ENCODE measurements around the gene HMGXB3.
"Not testable (repeated sequence)": the region's sequence is repeated elsewhere in the genome, so short reads cannot be mapped to it uniquely, and the experiment has no call there.

Gene HMGXB3

GRCh38 chr5:150046031-150046430, 45.5 kb downstream of the HMGXB3 start:
- no peaks in the 10 kb centered on the region for H3K27me3 Mint-ChIP-seq
- peaks cover 27% of the 10 kb centered on the region for H3K4me1 Mint-ChIP-seq (ENCODE audit: low read depth)
- peaks cover 84% of the 10 kb centered on the region for H3K36me3 Mint-ChIP-seq (ENCODE audit: low read depth)
- no peak overlapping the region for H3K27ac Mint-ChIP-seq
- H3K9me3 Mint-ChIP-seq = no peaks in the 10 kb centered on the region
- H3K4me3 Mint-ChIP-seq = no peak overlapping the region

DNA sequence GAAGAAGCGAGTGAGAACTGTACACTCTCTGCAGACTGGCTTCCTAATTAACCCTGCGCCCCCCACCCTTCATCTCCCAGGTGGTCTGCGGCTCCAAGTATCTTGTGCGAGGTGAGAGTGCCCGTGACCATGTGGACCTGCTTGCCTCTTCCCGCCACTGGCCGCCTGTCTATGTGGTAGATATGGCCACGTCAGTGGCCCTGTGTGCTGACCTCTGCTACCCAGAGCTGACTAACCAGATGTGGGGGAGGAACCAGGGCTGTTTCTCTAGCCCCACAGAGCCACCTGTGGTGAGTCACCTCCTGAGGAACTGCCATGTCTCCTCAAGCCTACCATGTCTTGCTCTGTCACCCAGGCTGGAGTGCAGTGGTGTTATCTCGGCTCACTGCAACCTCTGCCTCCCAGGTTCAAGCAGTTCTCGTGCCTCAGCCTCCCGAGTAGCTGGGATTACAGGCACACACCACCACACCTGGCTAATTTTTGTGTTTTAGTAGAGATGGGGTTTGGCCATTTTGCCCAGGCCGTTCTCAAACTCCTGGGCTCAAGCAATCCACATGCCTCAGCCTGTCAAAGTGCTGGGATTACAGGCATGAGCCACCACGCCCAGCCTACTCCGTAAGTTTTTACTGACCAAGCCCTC, 49.8 kb downstream of the HMGXB3 start:
- H3K4me1 Mint-ChIP-seq (ENCODE audit: low read depth); H3K27ac Mint-ChIP-seq; H3K4me3 Mint-ChIP-seq; H3K27me3 Mint-ChIP-seq; H3K9me3 Mint-ChIP-seq: not testable (repeated sequence)
- H3K36me3 Mint-ChIP-seq (ENCODE audit: low read depth) = peaks cover 75% of the 10 kb centered on the region

DNA sequence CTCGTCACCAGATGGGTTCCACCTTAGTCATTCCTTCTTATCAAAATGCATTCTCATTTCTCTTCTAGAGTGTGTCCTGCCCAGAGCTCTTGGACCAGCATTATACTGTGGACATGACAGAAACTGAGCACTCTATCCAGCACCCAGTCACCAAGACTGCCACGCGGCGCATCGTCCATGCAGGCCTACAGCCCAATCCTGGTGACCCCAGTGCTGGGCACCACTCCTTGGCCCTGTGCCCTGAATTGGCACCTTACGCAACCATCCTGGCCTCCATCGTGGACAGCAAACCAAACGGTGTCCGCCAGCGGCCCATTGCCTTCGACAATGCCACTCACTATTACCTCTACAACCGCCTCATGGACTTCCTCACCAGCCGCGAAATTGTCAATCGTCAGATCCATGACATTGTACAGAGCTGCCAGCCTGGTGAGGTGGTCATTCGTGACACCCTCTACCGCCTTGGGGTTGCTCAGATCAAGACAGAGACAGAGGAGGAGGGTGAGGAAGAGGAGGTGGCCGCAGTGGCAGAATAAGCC, 51.2 kb downstream of the HMGXB3 start:
- Mint-ChIP-seq H3K36me3 (ENCODE audit: low read depth) (peaks cover 65% of the 10 kb centered on the region), H3K27ac (no peak overlapping the region), H3K27me3 (no peaks in the 10 kb centered on the region), H3K9me3 (no peaks in the 10 kb centered on the region), H3K4me1 (ENCODE audit: low read depth) (peaks cover 7% of the 10 kb centered on the region), H3K4me3 (no peak overlapping the region)

- peaks cover 7% of the 10 kb centered on the region for H3K4me1 Mint-ChIP-seq (ENCODE audit: low read depth)
- H3K4me3 Mint-ChIP-seq = no peak overlapping the region
- H3K36me3 Mint-ChIP-seq (ENCODE audit: low read depth) = peaks cover 64% of the 10 kb centered on the region
- H3K9me3 Mint-ChIP-seq = no peaks in the 10 kb centered on the region
- H3K27me3 Mint-ChIP-seq = no peaks in the 10 kb centered on the region
- no peak overlapping the region for H3K27ac Mint-ChIP-seq
Observed at GRCh38 chr5:150052226-150052955, 51.9 kb downstream of the HMGXB3 start.

DNA sequence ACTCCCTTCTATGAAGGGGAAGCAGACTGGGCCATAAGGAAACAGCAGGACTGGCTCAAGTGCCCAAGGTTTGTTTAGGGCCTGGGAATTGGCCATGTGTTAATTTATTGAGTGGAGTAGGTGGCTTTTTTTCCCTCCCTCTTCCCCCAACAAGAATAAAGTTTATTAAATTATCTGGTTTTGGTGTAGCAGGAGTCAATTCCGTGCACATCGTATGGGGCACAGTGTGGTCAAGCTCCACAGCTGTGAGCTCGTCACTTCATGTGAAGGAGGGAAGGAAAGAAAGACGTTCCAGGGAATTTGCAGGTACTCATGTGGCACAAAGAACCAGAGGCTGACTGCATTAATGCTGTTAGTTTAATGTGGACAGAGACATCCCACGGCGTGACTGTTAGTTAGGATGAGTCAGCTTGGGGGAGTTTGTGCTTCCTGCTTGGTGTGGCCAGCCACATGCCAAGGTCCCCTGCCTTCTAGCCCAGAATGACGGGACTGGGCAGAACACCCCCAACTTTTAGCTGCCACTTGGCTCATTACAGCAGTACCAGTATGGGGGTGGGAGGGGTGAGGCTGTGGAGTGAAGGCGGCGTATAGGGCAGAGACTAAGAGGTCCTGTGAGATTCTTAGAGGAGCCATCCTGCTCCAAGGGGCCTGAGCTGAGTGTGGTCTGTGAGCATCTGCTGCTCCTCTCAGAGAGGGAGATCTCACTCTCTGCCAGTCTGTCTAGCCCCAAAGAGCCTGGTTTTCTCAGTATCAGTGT, 52.6 kb downstream of the HMGXB3 start:
- Mint-ChIP-seq H3K36me3 (ENCODE audit: low read depth) (peaks cover 57% of the 10 kb centered on the region), H3K4me3 (no peak overlapping the region), H3K27ac (peak overlapping the region; percentile 23), H3K9me3 (no peaks in the 10 kb centered on the region), H3K27me3 (no peaks in the 10 kb centered on the region), H3K4me1 (ENCODE audit: low read depth) (peaks cover 7% of the 10 kb centered on the region)

GRCh38 chr5:150053713-150054392, 53.3 kb downstream of the HMGXB3 start:
- Mint-ChIP-seq H3K4me1 (ENCODE audit: low read depth) (peaks cover 7% of the 10 kb centered on the region), H3K36me3 (ENCODE audit: low read depth) (peaks cover 50% of the 10 kb centered on the region), H3K9me3 (no peaks in the 10 kb centered on the region), H3K4me3 (no peak overlapping the region), H3K27ac (peak overlapping the region; percentile 23), H3K27me3 (no peaks in the 10 kb centered on the region)

DNA sequence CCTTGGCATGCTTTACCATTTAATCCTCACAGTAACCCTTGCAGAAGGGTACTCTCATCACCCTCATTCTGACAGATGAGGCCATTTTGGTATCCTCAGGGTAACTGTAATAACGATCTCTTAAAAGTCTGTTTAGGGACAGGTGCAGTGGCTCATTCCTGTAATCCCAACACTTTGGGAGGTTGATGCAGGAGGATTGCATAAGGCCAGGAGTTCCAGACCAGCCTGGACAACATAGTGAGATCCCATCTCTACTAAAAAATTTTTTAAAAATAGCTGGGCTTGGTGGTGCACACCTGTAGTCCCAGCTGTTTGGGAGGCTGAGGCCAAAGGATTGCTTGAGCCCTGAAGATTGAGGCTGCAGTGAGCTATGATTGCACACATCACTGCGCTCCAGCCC, 54.0 kb downstream of the HMGXB3 start:
- H3K36me3 Mint-ChIP-seq (ENCODE audit: low read depth) = peaks cover 42% of the 10 kb centered on the region
- H3K27me3 Mint-ChIP-seq = no peaks in the 10 kb centered on the region
- peaks cover 7% of the 10 kb centered on the region for H3K4me1 Mint-ChIP-seq (ENCODE audit: low read depth)
- no peak overlapping the region for H3K4me3 Mint-ChIP-seq
- no peaks in the 10 kb centered on the region for H3K9me3 Mint-ChIP-seq
- no peak overlapping the region for H3K27ac Mint-ChIP-seq

GRCh38 chr5:150055326-150056074, 55.0 kb downstream of the HMGXB3 start:
- Mint-ChIP-seq H3K4me1 (ENCODE audit: low read depth) (peaks cover 7% of the 10 kb centered on the region), H3K36me3 (ENCODE audit: low read depth) (peaks cover 36% of the 10 kb centered on the region), H3K27ac (no peak overlapping the region), H3K4me3 (no peak overlapping the region), H3K9me3 (no peaks in the 10 kb centered on the region), H3K27me3 (no peaks in the 10 kb centered on the region)

DNA sequence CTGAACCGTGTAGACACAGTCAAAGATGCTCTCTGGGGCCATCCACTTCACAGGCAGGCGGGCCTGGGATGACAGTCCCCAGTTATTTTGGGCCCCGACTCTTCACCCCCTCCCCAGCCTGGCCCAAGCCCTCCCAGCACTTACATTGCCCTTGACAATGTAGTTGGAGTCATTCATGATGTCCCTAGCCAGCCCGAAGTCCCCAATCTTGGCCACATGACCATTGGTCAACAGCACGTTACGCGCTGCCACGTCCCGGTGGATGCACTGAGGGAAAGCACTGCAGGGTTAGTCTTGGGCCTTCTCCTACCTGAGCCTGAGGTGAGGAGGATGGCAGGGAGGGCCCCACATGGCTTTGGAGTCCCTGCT, 55.5 kb downstream of the HMGXB3 start:
- H3K36me3 Mint-ChIP-seq (ENCODE audit: low read depth) = peaks cover 30% of the 10 kb centered on the region
- H3K4me1 Mint-ChIP-seq (ENCODE audit: low read depth) = peaks cover 7% of the 10 kb centered on the region
- H3K9me3 Mint-ChIP-seq = no peaks in the 10 kb centered on the region
- no peaks in the 10 kb centered on the region for H3K27me3 Mint-ChIP-seq
- H3K4me3 Mint-ChIP-seq = no peak overlapping the region
- H3K27ac Mint-ChIP-seq = no peak overlapping the region

DNA sequence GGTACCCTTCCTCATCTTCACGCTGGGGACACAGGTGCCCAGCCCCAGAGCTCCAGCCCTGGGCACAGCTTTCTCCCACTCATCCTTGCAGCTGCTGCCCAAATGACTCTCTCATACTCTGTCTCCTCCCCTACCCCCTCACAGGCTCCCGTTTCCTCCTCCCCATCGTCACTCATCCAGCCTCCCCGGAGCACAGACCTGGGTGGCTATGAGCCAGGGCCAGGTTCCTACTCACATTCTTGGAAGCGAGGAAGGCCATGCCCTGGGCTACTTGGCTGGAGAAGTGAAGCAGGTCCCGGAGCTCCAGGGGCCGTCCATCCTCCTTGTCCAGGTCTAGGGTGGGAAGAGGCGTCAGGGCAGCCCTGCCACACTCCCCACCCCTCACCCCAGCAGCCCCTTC, 56.5 kb downstream of the HMGXB3 start:
- Mint-ChIP-seq H3K4me3 (no peak overlapping the region), H3K27me3 (no peaks in the 10 kb centered on the region), H3K36me3 (ENCODE audit: low read depth) (peaks cover 21% of the 10 kb centered on the region), H3K27ac (no peak overlapping the region), H3K9me3 (no peaks in the 10 kb centered on the region), H3K4me1 (ENCODE audit: low read depth) (peaks cover 7% of the 10 kb centered on the region)

- H3K4me3 Mint-ChIP-seq = no peak overlapping the region
- no peaks in the 10 kb centered on the region for H3K27me3 Mint-ChIP-seq
- peaks cover 19% of the 10 kb centered on the region for H3K36me3 Mint-ChIP-seq (ENCODE audit: low read depth)
- no peaks in the 10 kb centered on the region for H3K9me3 Mint-ChIP-seq
- peaks cover 7% of the 10 kb centered on the region for H3K4me1 Mint-ChIP-seq (ENCODE audit: low read depth)
- no peak overlapping the region for H3K27ac Mint-ChIP-seq
Observed at GRCh38 chr5:150057511-150057910, 57.0 kb downstream of the HMGXB3 start.

- no peak overlapping the region for H3K4me3 Mint-ChIP-seq
- peaks cover 14% of the 10 kb centered on the region for H3K36me3 Mint-ChIP-seq (ENCODE audit: low read depth)
- H3K27ac Mint-ChIP-seq = no peak overlapping the region
- no peaks in the 10 kb centered on the region for H3K27me3 Mint-ChIP-seq
- H3K4me1 Mint-ChIP-seq (ENCODE audit: low read depth) = peaks cover 2% of the 10 kb centered on the region
- H3K9me3 Mint-ChIP-seq = no peaks in the 10 kb centered on the region
Observed at GRCh38 chr5:150057996-150058395, 57.5 kb downstream of the HMGXB3 start.

- Mint-ChIP-seq H3K4me1 (ENCODE audit: low read depth) (no peaks in the 10 kb centered on the region), H3K36me3 (ENCODE audit: low read depth) (peaks cover 8% of the 10 kb centered on the region), H3K9me3 (no peaks in the 10 kb centered on the region), H3K27me3 (no peaks in the 10 kb centered on the region), H3K4me3 (no peak overlapping the region), H3K27ac (no peak overlapping the region)
Observed at GRCh38 chr5:150058480-150059126, 58.1 kb downstream of the HMGXB3 start.

- H3K9me3 Mint-ChIP-seq = no peaks in the 10 kb centered on the region
- no peak overlapping the region for H3K4me3 Mint-ChIP-seq
- no peak overlapping the region for H3K27ac Mint-ChIP-seq
- H3K4me1 Mint-ChIP-seq (ENCODE audit: low read depth) = no peaks in the 10 kb centered on the region
- no peaks in the 10 kb centered on the region for H3K27me3 Mint-ChIP-seq
- no peaks in the 10 kb centered on the region for H3K36me3 Mint-ChIP-seq (ENCODE audit: low read depth)
Observed at GRCh38 chr5:150059623-150060022, 59.1 kb downstream of the HMGXB3 start.

Data from stimulated activated naive CD8-positive, alpha-beta T cell treated with anti-CD3 and anti-CD28 coated beads, Interleukin-15, Interleukin-2, amounts not matched to agents 100 ng/mL and 50 ng/mL, for 24 hours (primary cell).